ENCODE results near the gene NUP214.
"Not testable (repeated sequence)": the region's sequence is repeated elsewhere in the genome, so short reads cannot be mapped to it uniquely, and the experiment has no call there.

NUP214 gene

GRCh38 chr9:131259432-131259898 lies 134.1 kb downstream of the NUP214 start:
- DNase-seq (ENCODE audit: low read depth in 2 of 2) = no peak

DNA sequence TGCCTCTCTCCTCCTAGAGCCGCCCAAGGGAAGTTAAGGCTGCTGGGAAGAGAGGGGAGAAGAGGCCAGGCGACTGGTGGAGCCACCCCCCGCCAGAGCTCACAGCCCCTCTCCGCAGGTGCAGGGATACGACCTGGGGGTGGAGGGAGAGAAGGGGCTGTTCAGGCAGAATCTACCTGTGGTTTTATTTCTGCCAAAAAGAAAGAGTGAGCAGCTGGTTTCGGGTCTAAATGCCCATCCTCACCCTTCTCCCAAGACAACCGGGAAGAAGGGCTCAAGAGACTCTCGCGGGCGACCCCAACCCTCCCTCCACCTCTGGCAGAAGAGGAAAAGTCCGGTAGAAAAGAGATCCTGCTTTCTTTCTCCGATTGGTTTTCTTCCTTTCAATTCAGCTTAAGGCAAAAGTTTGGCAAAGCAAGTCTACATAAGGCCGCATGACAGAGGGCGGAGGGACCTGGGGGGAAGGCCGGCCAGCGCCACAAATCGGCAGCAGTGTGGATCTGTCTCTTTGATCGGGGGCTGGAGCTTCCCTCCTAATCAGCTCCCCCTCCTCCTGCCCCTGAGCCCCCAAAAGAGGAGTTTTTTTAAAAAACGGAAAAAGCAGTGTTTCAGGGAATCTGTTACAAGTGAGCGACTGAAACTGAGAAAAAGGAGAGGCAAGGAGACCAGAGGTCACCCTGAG lies 134.7 kb downstream of the NUP214 start:
- DNase-seq (ENCODE audit: low read depth in 2 of 2) = no peak

DNA sequence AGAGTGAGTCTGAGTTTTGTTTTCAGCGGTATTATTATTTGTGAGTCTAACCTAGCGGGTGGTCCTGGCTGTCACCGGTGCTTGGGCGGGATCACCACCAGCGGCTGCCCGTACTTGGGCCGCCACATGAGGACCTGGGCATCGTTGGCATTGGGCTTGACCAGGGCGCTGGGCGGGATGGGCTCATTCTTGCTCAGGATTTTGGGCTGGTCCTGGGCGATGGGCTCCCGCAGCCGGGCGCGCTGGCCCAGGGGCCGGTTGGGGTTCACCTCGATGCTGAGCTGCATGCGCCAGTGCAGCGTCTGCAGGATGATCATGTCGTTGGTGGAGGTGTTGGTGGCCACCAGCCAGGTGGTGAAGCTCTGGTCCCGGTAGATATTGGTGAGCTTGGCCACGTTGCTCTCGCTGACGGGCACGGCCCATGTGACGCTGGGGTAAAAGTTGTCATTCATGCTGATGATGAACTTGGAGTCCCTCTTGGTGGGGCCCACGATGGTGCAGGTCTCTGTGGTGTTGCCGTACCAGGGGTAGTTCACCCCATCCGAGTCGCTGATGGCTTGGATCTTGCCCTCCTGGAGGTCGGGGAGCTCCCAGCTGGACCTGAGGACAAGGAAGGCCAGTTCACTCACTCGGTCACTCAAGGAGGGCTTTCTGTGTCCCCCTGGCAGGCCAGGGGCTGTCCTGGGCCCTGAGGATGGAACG lies 135.5 kb downstream of the NUP214 start:
- DNase-seq (ENCODE audit: low read depth in 2 of 2) = no peak

- no peak for DNase-seq (ENCODE audit: low read depth in 2 of 2)
Measured at GRCh38 chr9:131262327-131263032, 137.1 kb downstream of the NUP214 start.

- not testable (repeated sequence) for DNase-seq (ENCODE audit: low read depth in 2 of 2)
Measured at GRCh38 chr9:131263033-131263343, 137.6 kb downstream of the NUP214 start.

- DNase-seq (ENCODE audit: low read depth in 2 of 2) = no peak
Measured at GRCh38 chr9:131263701-131264100, 138.3 kb downstream of the NUP214 start.

DNA sequence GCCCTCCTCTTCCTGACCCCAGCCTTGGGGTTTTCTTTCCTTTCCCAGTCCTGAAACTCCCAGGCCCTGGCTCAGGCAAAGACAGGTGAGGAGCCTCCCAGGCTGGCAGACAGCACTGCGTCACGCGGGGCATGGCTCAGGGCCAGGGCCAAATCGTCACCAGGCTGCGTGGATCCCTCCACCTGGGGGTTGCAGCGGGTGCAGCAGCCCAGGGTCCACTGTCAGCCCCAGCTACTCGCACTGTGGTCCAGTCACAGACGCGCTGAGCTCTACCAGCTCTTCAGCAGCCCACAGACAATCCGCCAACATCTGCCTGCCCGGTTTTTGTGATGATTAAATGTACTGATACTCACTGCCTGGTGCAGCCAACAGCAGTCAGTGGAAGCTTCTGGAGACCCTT lies 138.8 kb downstream of the NUP214 start:
- DNase-seq (ENCODE audit: low read depth in 2 of 2) = no peak

DNA sequence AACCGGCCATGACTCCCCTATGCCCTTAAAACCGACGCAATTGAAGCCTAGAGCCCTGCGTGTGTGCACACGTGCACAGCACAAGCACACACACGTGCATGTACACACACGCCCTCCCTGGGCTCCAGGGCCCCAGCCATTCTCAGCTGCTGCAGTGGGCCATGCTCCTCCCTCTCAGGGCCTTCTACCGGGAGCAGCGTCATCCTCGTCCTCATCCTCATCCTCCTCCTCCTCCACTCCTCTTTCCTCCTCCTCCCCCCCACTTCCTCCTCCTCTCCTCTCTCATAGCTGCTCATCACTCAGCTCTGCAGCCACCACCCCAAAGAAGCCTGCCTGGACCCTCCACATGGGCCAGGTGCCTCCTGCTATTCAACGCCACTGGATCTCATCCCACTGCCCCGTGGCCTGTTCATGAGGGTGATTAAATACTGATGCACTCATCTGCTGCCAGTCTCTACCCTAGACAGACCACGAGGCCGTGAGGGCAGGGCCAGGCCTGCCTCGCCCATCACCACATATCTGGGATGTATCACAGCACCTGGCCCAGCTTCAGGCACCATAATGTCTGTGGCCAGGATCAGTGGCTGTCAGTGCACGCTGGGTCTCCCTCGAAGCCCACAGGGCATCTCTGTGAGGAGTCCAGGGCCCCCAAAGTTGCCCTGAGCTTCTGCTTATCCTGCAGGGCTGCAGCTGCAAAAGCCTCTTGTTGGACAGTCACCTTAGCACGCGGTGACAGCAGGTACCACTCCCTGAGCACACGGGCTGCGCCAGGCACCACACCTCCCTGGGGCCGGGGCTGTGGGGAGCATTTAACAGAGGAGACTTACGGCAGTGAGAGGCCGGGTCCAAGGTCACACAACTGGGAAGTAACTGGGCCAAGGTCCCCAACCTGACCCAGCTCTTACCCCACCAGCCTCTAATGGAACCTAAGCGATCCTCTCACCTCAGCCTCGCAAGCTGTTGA lies 141.2 kb downstream of the NUP214 start:
- no peak for DNase-seq (ENCODE audit: low read depth in 2 of 2)

GRCh38 chr9:131270171-131271015 lies 145.0 kb downstream of the NUP214 start:
- no peak for DNase-seq (ENCODE audit: low read depth in 2 of 2)

DNA sequence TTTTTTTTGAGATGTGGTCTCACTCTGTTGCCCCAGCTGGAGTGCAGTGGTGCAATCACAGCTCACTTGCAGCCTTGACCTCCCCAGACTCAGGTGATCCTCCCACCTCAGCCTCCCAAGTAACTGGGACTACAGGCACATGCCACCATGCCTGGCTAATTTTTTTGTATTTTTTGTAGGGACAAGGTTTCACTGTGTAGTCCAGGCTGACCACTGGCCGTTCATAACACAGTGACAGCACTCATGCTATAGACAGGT lies 145.6 kb downstream of the NUP214 start:
- DNase-seq (ENCODE audit: low read depth in 2 of 2) = not testable (repeated sequence)

- no peak for DNase-seq (ENCODE audit: low read depth in 2 of 2)
Measured at GRCh38 chr9:131271506-131271931, 146.1 kb downstream of the NUP214 start.

DNA sequence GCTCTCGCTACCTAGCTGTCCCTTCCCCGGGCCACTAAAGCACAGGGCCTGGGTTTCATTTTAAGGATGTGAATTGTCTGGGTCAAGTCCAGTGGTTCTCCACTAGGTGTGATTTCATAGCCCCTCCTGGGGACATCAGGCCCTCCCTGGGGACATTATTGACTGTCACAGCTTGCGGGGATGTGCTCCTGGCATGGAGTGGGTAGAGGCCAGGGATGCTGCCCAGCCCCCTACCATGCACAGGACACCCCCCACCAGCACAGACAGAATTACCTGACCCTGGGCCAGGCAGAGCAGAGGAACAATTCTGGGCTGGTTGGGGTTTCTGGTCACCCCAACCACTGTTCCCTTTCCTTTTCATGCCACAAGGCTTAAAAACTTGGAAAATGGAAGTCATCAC lies 146.8 kb downstream of the NUP214 start:
- no peak for DNase-seq (ENCODE audit: low read depth in 2 of 2)

GRCh38 chr9:131273146-131273855 lies 147.9 kb downstream of the NUP214 start:
- no peak for DNase-seq (ENCODE audit: low read depth in 2 of 2)

GRCh38 chr9:131273856-131274673 lies 148.7 kb downstream of the NUP214 start:
- DNase-seq (ENCODE audit: low read depth in 2 of 2) = no peak

DNA sequence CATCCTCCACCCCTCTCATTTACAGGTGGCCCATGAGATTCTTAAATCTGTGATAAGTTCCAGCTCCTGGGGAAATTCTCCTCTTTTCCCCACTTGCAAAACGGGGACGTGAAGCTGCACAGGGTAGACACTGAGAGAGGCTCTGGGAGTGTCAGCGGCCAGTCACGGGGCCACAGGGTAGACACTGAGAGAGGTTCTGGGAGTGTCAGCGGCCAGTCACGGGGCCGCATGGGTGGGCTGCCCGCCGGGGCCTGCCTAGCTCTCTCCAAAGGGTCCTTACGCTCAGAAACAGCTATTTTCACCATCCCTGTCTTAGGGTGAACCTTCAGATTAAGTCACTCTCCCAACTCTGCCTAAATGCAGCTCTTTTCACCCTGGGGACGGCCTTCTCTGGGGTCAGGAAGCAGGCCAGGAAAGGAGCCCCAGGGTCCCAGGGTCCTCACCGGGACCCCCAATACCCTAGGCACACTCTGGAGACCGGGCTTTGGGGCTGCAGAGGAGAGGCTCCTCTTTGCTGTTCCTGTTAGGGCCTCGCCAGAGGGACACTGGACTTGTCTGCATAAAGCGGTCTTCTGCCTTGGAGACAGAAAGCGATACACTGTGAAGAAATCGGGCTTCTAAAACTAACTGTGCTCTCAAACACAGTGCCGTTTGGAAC lies 149.4 kb downstream of the NUP214 start:
- no peak for DNase-seq (ENCODE audit: low read depth in 2 of 2)

GRCh38 chr9:131275332-131276093 lies 150.1 kb downstream of the NUP214 start:
- DNase-seq (ENCODE audit: low read depth in 2 of 2) = no peak

- DNase-seq (ENCODE audit: low read depth in 2 of 2) = no peak
Measured at GRCh38 chr9:131276094-131276888, 150.9 kb downstream of the NUP214 start, which contains the start of gene FAM78A. Gene FAM78A, minus strand, starts transcription at chr9:131276510. Its CDS starts 331 bp downstream, at chr9:131276179.

Data from fibroblast of skin of left biceps (primary cell).